IMR-90 (cell line): ENCODE measurements around the gene RANBP10. TPM values are rescaled to one million over a fixed set of nuclear protein-coding genes. Genes with fewer than 3 reads are reported as not detected.

ENCODE experiments used
- ATAC-seq: fragments of 200-7000 bp; cut with Tn5 transposase; 2 replicates; pipeline ENCODE4 v1.9.1; 2020; ENCODE audit warnings: low read depth, mild to moderate bottlenecking, moderate library complexity
- BruUV-seq: library from RNA; stranded (reverse); fragments of 400-500 nt; replicated peaks from 2 replicates; lab custom pipeline; 2021; lab: Mats Ljungman, UMichigan
- CTCF ChIA-PET: fragments of 300-600 bp; formaldehyde crosslinking; extraction: SDS; loops from one replicate; lab custom pipeline; 2021; ENCODE audit warnings: antibody characterized with exemption; lab: Yijun Ruan, JAX
- POLR2A ChIA-PET: fragments of 300-600 bp; sonication (Branson Sonifier 250); formaldehyde crosslinking; loops from one replicate; lab custom pipeline; 2022; ENCODE audit warnings: antibody characterized with exemption; ENCODE audit not compliant: unreplicated experiment; lab: Charles Lee
- DNase-seq: peaks from one replicate; pipeline ENCODE4 v3.0.0; 2013
- H2AFZ ChIP-seq: replicated peaks from 2 replicates; pipeline ENCODE3; 2013; ENCODE audit warnings: low read length, mild to moderate bottlenecking; ENCODE audit not compliant: poor library complexity
- H2AK5ac ChIP-seq: 2 replicates; pipeline ENCODE4 v1.6.1; 2013; ENCODE audit warnings: low read depth, low read length, inconsistent platforms
- H2AK9ac ChIP-seq: replicated peaks from 2 replicates; pipeline ENCODE3; 2013; ENCODE audit warnings: mild to moderate bottlenecking, low read depth, low read length, moderate library complexity; ENCODE audit not compliant: poor library complexity
- H2BK120ac ChIP-seq: 2 replicates; pipeline ENCODE4 v1.6.1; 2013; ENCODE audit warnings: low read depth, low read length, inconsistent platforms
- H2BK15ac ChIP-seq: 3 replicates; pipeline ENCODE4 v1.6.1; 2013; ENCODE audit warnings: low read depth, low read length, inconsistent platforms
- H2BK20ac ChIP-seq: 2 replicates; pipeline ENCODE4 v1.6.1; 2013; ENCODE audit warnings: low read depth, mild to moderate bottlenecking, inconsistent platforms, low read length, moderate library complexity
- H2BK5ac ChIP-seq: 2 replicates; pipeline ENCODE4 v1.6.1; 2013; ENCODE audit warnings: mild to moderate bottlenecking, low read depth, low read length, inconsistent platforms; ENCODE audit not compliant: poor library complexity, severe bottlenecking
- H3K14ac ChIP-seq: replicated peaks from 2 replicates; pipeline ENCODE4 v1.6.1; 2013; ENCODE audit warnings: low read depth, low read length, inconsistent platforms
- H3K18ac ChIP-seq: 2 replicates; pipeline ENCODE4 v1.6.1; 2013; ENCODE audit warnings: low read depth, low read length, control low read depth
- H3K23ac ChIP-seq: 2 replicates; pipeline ENCODE4 v1.6.1; 2013; ENCODE audit warnings: low read depth, low read length, inconsistent platforms
- H3K27ac ChIP-seq: 2 replicates; pipeline ENCODE4 v1.5.1; 2013; ENCODE audit warnings: mild to moderate bottlenecking, control low read depth, low read length; ENCODE audit not compliant: insufficient read depth
- H3K27me3 ChIP-seq: 2 replicates; pipeline ENCODE4 v1.6.1; 2013; ENCODE audit warnings: low read length; ENCODE audit not compliant: control insufficient read depth, insufficient read depth
- H3K36me3 ChIP-seq: 2 replicates; pipeline ENCODE4 v1.6.1; 2013; ENCODE audit warnings: low read length, mixed read lengths; ENCODE audit not compliant: control insufficient read depth, insufficient read depth
- H3K4ac ChIP-seq: 2 replicates; pipeline ENCODE4 v1.6.1; 2013; ENCODE audit warnings: low read depth, low read length, inconsistent platforms
- H3K4me1 ChIP-seq: 2 replicates; pipeline ENCODE4 v1.6.1; 2013; ENCODE audit warnings: low read length, mixed read lengths; ENCODE audit not compliant: control insufficient read depth, insufficient read depth
- H3K4me2 ChIP-seq: 2 replicates; pipeline ENCODE4 v1.6.1; 2013; ENCODE audit warnings: low read depth, mild to moderate bottlenecking, control low read depth, low read length, moderate library complexity
- H3K4me3 ChIP-seq: 2 replicates; pipeline ENCODE4 v1.5.1; 2013; ENCODE audit warnings: low read depth, mild to moderate bottlenecking, control low read depth, low read length, moderate library complexity; ENCODE audit not compliant: insufficient read depth
- H3K56ac ChIP-seq: 2 replicates; pipeline ENCODE4 v1.6.1; 2013; ENCODE audit warnings: low read length, inconsistent platforms; ENCODE audit not compliant: insufficient read depth; ENCODE audit errors: extremely low read depth
- H3K79me1 ChIP-seq, 2 experiments: 2 replicates each; pipeline ENCODE4 v1.6.1; 2013; ENCODE audit warnings: low read length in 2 of 2, inconsistent platforms in 1 of 2, low read depth in 1 of 2
- H3K9ac ChIP-seq: 2 replicates; pipeline ENCODE4 v1.6.1; 2013; ENCODE audit warnings: low read depth, low read length, control low read depth
- H3K9me1 ChIP-seq: 2 replicates; pipeline ENCODE4 v1.6.1; 2013; ENCODE audit warnings: low read length, inconsistent platforms; ENCODE audit not compliant: insufficient read depth
- H3K9me3 ChIP-seq: 2 replicates; pipeline ENCODE4 v1.6.1; 2013; ENCODE audit warnings: low read length; ENCODE audit not compliant: control insufficient read depth, insufficient read depth
- H4K20me1 ChIP-seq: 2 replicates; pipeline ENCODE4 v1.6.1; 2013; ENCODE audit warnings: low read length, inconsistent platforms; ENCODE audit not compliant: insufficient read depth
- H4K5ac ChIP-seq: 2 replicates; pipeline ENCODE4 v1.6.1; 2013; ENCODE audit warnings: mild to moderate bottlenecking, low read depth, low read length, control low read depth
- H4K8ac ChIP-seq, 2 experiments: 2 replicates each; pipeline ENCODE4 v1.6.1; 2013; ENCODE audit warnings: low read depth in 2 of 2, low read length in 2 of 2, control low read depth in 1 of 2, inconsistent platforms in 1 of 2
- H4K91ac ChIP-seq: 2 replicates; pipeline ENCODE4 v1.6.1; 2013; ENCODE audit warnings: low read depth, low read length, inconsistent platforms; ENCODE audit not compliant: insufficient read depth
- BHLHE40 ChIP-seq: fragments of 150-350 bp; IDR thresholded peaks from 2 replicates; pipeline ENCODE4 v1.6.1; 2016; ENCODE audit warnings: mild to moderate bottlenecking, low read depth, low read length
- CEBPB ChIP-seq: IDR thresholded peaks from 2 replicates; pipeline ENCODE4 v1.6.1; 2012; ENCODE audit warnings: low read depth, low read length, improper control_type of control experiment
- CHD1 ChIP-seq: IDR thresholded peaks from 2 replicates; pipeline ENCODE4 v1.6.1; 2012; ENCODE audit warnings: low read depth, low read length, improper control_type of control experiment
- CTCF ChIP-seq: conservative IDR thresholded peaks from 2 replicates; pipeline ENCODE4 v1.5.1; 2012; ENCODE audit warnings: mild to moderate bottlenecking, low read depth, low read length, improper control_type of control experiment
- FOS ChIP-seq: fragments of 150-350 bp; IDR thresholded peaks from 2 replicates; pipeline ENCODE4 v1.6.1; 2016; ENCODE audit warnings: low read depth, low read length
- MAFK ChIP-seq: IDR thresholded peaks from 2 replicates; pipeline ENCODE4 v1.6.1; 2012; ENCODE audit warnings: low read depth, low read length, improper control_type of control experiment
- MAZ ChIP-seq: IDR thresholded peaks from 2 replicates; pipeline ENCODE4 v1.6.1; 2012; ENCODE audit warnings: low read depth, mild to moderate bottlenecking, low read length, improper control_type of control experiment, moderate library complexity, borderline replicate concordance
- MXI1 ChIP-seq: IDR thresholded peaks from 2 replicates; pipeline ENCODE4 v1.6.1; 2012; ENCODE audit warnings: low read depth, mild to moderate bottlenecking, low read length, moderate library complexity, borderline replicate concordance
- NFE2L2 ChIP-seq: fragments of 150-350 bp; IDR thresholded peaks from 2 replicates; pipeline ENCODE4 v1.6.1; 2016; ENCODE audit warnings: low read depth, mild to moderate bottlenecking, low read length
- RCOR1 ChIP-seq: IDR thresholded peaks from 2 replicates; pipeline ENCODE4 v1.6.1; 2012; ENCODE audit warnings: mild to moderate bottlenecking, low read length, improper control_type of control experiment; ENCODE audit not compliant: insufficient replicate concordance
- RFX5 ChIP-seq: IDR thresholded peaks from 2 replicates; pipeline ENCODE4 v1.8.0; 2012; ENCODE audit warnings: low read depth, mild to moderate bottlenecking, low read length, moderate library complexity
- SMC3 ChIP-seq: fragments of 150-350 bp; IDR thresholded peaks from 2 replicates; pipeline ENCODE4 v1.6.1; 2016; ENCODE audit warnings: low read depth, mild to moderate bottlenecking, antibody characterized with exemption, low read length, moderate library complexity
- USF2 ChIP-seq: fragments of 150-350 bp; IDR thresholded peaks from 2 replicates; pipeline ENCODE4 v1.6.1; 2017; ENCODE audit warnings: mild to moderate bottlenecking, antibody characterized with exemption, low read length, low read depth
- WGBS, 2 experiments: methylation state at CpG; one replicate each; pipeline versions ENCODE4 v1.1.5 to v1.1.7; 2013; ENCODE audit warnings: missing lambda C conversion rate in 2 of 2; ENCODE audit not compliant: insufficient read length in 1 of 2; ENCODE audit errors: extremely low coverage in 2 of 2; 5-methylcytosine and 5-hydroxymethylcytosine counted together
- dilution Hi-C: fragments of 300-500 bp; cut with HindIII; formaldehyde crosslinking; loops from one replicate; pipeline ENCODE4 v1.14.3; 2018; ENCODE audit warnings: low sequenced_read_pairs; ENCODE audit not compliant: unreplicated experiment
- in situ Hi-C: fragments of 300-500 bp; cut with MboI; formaldehyde crosslinking; loops from 3 replicates; pipeline ENCODE4 v1.14.3; 2019; ENCODE audit warnings: low sequenced_read_pairs, inconsistent platforms, mixed read lengths
- intact Hi-C: fragments of 100-400 bp; cut with micrococcal nuclease; formaldehyde crosslinking; loops from 2 replicates; pipeline ENCODE4 v1.10.0; 2022
- polyA plus RNA-seq, 3 experiments: library from polyadenylated mRNA; depleted of rRNA; stranded (reverse); fragments of >200 nt; gene quantifications; 2 replicates each; pipeline ENCODE4 v1.2.3, GENCODE V29; 2012; ENCODE audit warnings: low replicate concordance in 1 of 3
- total RNA-seq: library from RNA; depleted of rRNA; stranded (reverse); fragments of >200 nt; gene quantifications from 2 replicates; pipeline ENCODE4 v1.2.3, GENCODE V29; 2012

Gene RANBP10
- total and polyA plus RNA-seq, 2 of the 4 experiments (the other 2 are of a cell fraction), result 2.7 to 12.1 TPM

- in situ Hi-C loops, result no loop called here
These were observed 10.2 kb downstream of the RANBP10 start for GRCh38 chr16:67796099-67796718.

More at GRCh38 chr16:67796099-67796718, 10.2 kb downstream of the RANBP10 start:
- H4K91ac ChIP-seq, result no peak overlapping the region
- no peak overlapping the region for H3K4me2 ChIP-seq
- H2AK9ac ChIP-seq, result no peak overlapping the region
- no peak overlapping the region for H2AK5ac ChIP-seq
- dilution Hi-C loops, result no loop called here
- no peak overlapping the region for H2AFZ ChIP-seq
- no peak overlapping the region for H2BK120ac ChIP-seq
- H3K4ac ChIP-seq, result no peak overlapping the region
- no peak overlapping the region for H4K8ac ChIP-seq
- no peak overlapping the region for H2BK5ac ChIP-seq
- H3K9ac ChIP-seq, result no peak overlapping the region
- no peak overlapping the region for H3K14ac ChIP-seq
- H3K4me3 ChIP-seq, result no peak overlapping the region
- peaks cover 38 to 71% of the 10 kb centered on the region in 2 experiments for H3K79me1 ChIP-seq
- no peak for DNase-seq
- no peaks in the 10 kb centered on the region for H3K9me3 ChIP-seq
- peaks cover 11% of the 10 kb centered on the region for H3K9me1 ChIP-seq
- ChIA-PET POLR2A (no interaction called here), CTCF (no interaction called here)
- peaks cover 8% of the 10 kb centered on the region for H3K36me3 ChIP-seq
- no peak for ATAC-seq
- no CpG with 5 or more reads among the region's 5 CpGs for WGBS, 2 experiments
- TF ChIP-seq CHD1 (no peak), RFX5 (no peak), NFE2L2 (no peak), MAFK (no peak), SMC3 (no peak), CTCF (no peak), USF2 (no peak), MXI1 (no peak), BHLHE40 (no peak), RCOR1 (no peak), FOS (no peak), CEBPB (no peak), MAZ (no peak)
- no peak overlapping the region for H2BK20ac ChIP-seq
- no peak overlapping the region for H2BK15ac ChIP-seq
- H4K20me1 ChIP-seq, result peaks cover 29% of the 10 kb centered on the region
- no peak overlapping the region for H3K56ac ChIP-seq
- no TSS peak for BruUV-seq
- no peak overlapping the region for H3K18ac ChIP-seq
- intact Hi-C loops, result no loop called here
- H4K5ac ChIP-seq, result no peak overlapping the region
- no peaks in the 10 kb centered on the region for H3K4me1 ChIP-seq
- no peak overlapping the region for H3K23ac ChIP-seq
- H3K27ac ChIP-seq, result no peak overlapping the region
- no peaks in the 10 kb centered on the region for H3K27me3 ChIP-seq
